B cell (primary cell): Measurements from ENCODE around the gene RECK.

Source experiments
- CTCF ChIP-seq: fragments of 200-600 bp; IDR thresholded peaks from one replicate; pipeline ENCODE4 v1.8.0; 2022; ENCODE audit warnings: antibody characterized with exemption, mild to moderate bottlenecking
- EZH2 ChIP-seq: IDR thresholded peaks from 2 replicates; pipeline ENCODE4 v1.6.1; 2012; ENCODE audit warnings: borderline replicate concordance, low read depth, mild to moderate bottlenecking, moderate library complexity, low read length; ENCODE audit not compliant: insufficient read depth, poor library complexity, severe bottlenecking

- TF ChIP-seq CTCF (no peak), EZH2 (no peak)
Measured at GRCh38 chr9:35996358-35996970, 40.2 kb upstream of the RECK start.
